ENCODE data around the gene VPS37D.
A peak's percentile ranks its signal among the peaks of the same experiment; 100 is the strongest.
"Not testable (repeated sequence)": the region's sequence is repeated elsewhere in the genome, so short reads cannot be mapped to it uniquely, and the experiment has no call there.

Gene VPS37D, protein sequence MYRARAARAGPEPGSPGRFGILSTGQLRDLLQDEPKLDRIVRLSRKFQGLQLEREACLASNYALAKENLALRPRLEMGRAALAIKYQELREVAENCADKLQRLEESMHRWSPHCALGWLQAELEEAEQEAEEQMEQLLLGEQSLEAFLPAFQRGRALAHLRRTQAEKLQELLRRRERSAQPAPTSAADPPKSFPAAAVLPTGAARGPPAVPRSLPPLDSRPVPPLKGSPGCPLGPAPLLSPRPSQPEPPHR

DNA sequence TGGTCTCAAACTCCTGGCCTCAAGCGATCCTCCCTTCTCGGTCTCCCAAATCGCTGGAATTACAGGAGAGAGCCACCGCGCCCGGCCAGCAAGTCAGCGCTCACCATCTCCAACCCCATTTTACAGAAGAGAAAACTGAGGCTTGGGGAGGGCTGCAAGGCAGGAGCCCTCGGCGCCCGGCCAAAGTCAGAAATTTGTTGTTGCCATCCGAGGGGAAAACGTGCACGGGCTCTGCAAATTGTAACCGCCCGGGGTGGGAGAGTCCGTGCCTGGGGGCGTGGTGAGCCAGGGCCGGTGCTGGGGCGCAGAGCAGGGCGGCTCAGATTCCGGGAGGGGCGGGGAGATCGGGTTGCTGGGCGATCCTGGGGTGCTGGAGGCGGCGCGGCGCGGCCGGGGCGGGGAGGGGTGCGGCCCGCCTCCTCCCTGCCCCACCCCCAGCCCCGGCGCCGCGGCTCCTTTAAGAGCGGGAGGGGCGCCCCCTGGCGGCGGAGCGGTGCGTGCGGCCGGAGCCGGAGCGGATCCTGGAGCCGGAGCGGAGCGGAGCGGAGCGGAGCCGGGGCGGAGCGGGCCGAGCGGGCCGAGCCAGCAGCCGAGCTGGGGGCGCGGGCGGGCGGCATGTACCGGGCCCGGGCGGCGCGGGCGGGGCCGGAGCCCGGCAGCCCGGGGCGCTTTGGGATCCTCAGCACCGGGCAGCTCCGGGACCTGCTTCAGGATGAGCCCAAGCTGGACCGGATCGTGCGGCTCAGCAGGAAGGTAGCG lies at the start of gene VPS37D:
Gene VPS37D, plus strand, starts transcription at position 488 of the 759 bp plus-strand sequence. Its CDS starts 128 bp downstream, at position 616.
- peak; percentile 98 for DNase-seq (ENCODE audit: low spot score)

DNA sequence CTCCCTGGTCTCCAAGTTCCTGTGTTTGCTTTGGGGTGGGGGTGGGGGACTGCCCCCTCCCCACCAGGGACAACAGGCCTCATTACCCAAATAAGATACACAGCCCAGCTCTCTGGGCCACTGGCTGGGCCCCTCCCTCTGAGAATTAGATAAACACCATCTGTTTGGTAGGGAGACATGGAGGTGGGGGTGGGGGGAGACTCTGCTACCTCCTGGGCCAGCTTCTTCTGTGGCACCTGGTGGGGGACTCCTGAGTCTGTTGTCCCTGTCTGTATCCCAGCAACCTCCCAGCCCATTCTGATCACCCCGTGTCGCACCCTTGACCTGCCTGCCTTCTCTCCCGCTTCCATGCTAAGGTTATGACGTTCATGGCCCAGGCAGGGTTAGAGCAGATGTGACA lies 49.1 kb upstream of the VPS37D start:
- peak; percentile 75 for DNase-seq (ENCODE audit: low spot score)

DNA sequence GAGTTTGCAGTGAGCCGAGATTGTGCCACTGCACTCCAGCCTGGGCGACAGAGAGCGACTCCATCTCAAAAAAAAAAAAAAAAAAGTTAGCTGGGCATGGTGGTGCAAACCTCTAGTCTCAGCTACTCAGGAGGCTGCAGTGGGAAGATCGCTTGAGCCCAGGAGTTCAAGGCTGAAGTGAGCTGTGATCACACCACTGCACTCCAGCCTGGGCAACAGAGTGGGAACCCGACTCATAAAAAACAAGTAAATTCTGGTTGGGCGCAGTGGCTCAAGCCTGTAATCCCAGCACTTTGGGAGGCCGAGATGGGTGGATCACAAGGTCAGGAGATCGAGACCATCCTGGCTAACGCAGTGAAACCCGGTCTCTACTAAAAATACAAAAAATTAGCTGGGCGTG lies 48.2 kb upstream of the VPS37D start:
- DNase-seq (ENCODE audit: low spot score), result not testable (repeated sequence)

DNA sequence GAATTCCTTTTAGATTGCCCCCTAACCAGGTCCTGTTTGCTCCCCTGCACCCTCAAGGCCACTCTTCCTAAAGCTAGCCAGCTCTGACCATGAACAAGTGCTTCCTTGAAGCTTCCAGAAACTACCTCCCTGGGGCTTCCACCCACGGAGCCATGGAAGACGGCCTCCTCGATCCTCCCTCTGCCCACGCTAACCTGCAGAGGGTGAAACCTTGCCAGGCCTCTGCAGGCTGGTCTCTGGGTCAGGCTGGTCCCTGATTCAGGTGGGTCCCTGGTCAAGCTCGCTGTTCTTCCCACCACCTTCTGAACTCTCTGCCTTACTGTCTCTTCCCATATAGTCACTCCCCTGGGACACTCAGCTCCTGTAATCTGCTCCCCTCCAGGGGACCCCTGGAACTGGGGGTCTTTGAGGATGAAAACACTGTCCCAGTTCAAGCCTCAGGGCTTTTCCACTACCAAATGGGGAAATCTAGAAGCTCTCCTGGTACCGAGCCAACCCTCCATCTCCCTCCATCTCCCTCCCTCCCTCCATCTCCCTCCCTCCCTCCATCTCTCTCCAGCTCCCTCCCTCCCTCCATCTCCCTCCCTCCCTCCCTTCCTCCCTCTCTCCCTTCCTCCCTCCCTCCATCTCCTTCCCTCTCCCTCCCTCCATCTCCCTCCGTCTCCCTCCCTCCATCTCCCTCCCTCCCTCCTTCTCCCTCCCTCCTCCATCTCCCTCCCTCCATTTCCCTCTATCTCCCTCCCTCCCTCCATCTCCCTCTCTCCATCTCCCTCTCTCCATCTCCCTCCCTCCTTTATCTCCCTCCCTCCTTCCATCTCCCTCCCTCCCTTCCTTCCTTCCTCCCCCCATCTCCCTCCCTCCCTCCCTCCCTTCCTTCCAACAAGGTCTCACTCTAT lies 46.2 kb upstream of the VPS37D start:
- no peak for DNase-seq (ENCODE audit: low spot score)

DNA sequence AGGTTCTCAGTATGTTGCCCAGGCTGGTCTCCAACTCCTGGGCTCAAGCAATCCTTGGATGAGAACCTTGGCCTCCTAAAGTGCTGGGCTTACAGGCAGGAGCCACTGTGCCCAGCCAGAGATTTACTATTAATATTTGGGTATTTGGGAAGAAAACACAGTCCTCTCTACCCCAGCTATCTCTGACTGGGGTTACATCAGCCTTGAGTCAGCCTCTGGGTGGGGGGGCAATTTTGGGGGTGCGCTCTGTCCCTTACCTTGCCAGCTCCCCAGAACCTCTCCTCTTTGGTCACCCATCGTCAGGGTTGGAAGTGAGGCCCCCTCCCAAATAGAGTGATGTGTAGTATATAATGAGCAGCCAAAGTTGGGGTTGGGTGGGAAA lies 45.1 kb upstream of the VPS37D start:
- no peak for DNase-seq (ENCODE audit: low spot score)

DNA sequence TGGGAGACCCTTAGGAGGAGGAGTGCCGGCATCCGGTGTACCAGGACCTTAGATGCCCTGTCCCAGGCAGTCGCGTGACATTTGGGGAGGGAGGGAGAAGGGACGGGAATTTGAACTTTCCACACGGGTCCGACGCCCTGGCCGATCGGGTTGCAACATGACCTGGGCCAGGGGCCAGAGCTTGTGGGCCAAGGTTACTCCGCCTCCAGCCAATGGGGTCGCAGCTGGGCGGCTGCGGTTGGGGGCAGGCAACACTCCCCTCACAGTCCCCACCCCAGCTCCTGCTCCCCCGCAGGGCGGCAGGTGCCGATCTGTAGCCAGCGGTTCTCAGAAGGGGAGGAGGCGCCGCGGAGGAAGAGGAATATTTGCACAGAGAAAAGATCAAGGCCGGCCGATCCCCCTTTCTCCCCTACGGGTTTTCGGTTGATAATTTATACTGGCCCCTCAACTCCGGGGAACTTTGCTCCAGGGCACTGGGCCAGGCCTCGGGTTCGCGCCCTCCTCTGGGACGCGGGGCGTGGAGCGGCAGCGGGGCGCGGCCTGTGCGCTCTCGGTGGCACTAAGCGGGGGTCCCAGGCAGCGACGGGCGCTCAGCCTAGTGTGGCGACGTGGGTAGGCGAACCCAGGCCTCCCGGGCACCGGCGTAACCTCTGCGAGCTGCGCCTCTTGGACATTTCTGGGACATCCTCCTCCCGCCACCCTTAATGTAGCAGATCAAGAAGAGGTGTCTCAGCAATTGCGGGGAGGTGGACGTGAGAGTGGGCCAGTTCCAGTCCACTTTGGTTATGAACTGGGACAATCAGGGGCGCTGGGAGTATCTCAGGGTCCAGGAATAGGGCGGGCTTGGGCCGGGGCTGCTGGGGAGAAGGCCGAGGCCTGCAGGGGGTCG lies 44.5 kb upstream of the VPS37D start:
- peak; percentile 41 for DNase-seq (ENCODE audit: low spot score)

DNA sequence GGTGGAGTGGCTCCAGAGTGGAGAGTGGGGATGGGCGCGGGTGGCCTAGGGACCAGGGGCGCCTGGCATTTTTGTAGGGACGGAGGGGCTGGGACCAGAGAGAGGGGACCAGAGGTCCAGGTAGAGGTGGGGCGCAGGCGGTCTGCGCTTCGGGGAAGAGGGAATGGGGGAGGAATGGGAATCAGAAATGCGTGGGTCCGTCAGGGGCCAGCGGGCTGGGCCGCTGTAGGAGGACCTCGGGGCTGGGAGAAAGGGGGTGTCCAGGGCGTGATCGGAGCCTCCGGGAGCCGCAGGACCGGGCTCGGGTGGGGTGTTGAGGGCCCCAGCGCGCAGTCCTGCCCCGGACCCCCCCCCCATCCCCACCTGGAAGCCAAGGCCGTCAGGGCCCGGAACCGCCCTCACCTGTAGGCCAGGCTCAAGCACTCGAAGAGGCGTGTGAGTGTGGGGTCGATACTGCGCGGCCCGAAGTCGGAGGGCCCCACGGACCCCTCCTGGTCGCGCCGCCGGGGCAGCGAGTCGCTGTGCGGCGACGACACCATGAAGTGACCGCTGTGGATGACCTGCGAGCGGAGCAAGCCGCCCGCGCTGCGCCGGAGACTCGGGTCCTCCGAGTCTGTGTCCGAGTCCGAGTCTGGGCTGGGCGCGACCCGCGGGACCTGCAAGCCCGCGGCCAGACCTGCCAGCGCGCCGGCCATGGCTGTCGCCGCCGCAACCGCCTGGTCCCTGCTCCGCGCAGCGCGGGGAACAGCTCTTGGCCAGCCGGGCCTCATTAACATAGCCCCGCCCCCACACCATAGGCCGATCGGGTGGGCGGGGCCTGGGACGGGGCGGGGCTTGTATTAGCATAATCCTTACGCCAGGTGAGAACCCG lies 43.6 kb upstream of the VPS37D start, which contains the start of gene MLXIPL:
Gene MLXIPL, minus strand, starts transcription at position 725 of the 871 bp plus-strand sequence. Its CDS starts 30 bp downstream, at position 695.
- DNase-seq (ENCODE audit: low spot score), result peak; percentile 93

DNA sequence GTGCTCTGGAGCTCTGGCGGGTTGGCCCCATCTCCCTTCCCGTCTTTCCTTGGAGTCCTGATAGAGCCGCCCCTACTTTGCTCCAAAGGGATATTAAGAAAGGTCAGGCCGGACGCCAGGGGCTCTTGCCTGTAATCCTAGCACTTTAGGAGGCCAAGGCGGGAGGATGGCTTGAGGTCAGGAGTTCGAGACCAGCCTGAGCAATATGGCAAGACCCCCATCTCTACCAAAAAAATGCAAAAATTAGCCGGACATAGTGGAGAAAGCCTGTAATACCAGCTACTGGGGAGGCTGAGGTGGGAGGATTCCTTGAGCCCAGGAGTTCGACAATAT lies 43.0 kb upstream of the VPS37D start:
- DNase-seq (ENCODE audit: low spot score), result no peak

DNA sequence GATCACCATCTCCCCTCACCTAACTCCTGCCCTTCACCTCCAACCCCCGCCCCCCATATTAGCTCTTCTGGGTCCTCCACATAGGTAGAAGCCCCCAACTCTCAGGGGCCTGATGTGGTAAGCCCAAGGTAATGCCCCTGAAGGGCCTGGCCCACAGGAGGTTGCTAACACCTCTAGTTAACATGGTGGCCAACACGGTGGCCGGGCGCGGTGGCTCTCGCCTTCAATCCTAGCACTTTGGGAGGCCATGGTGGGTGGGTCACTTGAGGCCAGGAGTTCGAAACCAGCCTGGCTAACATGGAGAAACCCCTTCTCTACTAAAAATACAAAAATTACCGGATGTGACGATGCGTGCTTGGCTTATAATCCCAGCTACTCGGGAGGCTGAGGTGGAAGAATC lies 42.4 kb upstream of the VPS37D start:
- DNase-seq (ENCODE audit: low spot score), result no peak

DNA sequence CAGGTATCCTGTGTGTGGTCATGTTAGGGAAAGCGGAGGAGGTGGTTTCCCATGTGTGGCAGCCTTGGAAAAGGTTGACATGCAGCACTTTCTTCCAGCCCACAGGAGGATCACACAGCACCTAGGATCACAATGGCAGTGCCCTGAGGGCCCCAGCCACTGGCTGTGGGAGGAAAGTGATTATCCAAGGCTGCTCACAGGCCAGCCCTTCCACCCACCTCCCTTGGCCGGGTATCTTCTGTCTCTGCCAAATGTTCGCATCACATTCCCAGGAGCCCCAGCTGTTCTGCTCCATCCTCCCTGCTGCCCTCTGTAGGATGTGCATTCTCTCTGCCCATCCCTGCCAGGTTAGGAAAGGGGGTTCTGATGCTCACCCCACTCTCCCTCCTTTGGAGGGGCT lies 40.8 kb upstream of the VPS37D start:
- DNase-seq (ENCODE audit: low spot score), result peak; percentile 81

DNA sequence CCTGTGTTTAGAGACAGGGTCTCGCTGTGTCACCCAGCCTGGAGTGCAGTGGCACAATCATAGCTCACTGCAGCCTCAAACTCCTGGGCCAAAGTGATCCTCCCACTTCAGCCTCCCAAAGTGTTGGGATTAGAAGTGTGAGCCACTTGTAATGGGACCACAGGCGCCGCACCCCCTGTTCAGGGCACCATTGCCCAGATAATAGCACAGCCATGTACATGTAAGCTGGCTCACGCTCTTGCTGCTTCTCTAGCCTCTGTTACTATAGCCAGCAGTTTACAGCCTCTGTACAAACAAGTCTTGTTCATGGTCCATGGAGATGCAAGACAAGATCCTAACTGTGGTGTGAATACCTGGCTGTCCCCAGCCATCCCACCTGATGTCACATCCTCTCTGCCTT lies 39.1 kb upstream of the VPS37D start:
- DNase-seq (ENCODE audit: low spot score), result no peak

DNA sequence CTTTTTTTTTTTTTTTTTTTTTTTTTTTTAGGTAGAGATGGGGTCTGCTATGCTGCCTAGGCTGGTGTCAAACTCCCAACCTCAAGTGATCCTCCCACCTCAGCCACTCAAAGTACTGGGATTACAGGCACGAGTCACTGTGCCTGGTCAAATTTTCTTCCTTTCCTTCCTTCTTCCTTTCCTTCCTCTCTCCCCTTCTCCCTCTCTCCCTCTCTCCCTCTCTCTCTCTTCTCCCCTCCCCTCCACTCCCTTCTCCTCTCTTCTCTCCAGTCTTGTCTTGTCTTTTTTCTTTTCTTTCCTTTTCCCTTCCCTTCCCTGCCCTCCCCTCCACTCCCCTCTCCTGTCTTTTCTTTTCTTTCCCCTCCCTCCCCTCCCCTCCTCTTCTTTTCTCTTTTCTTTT lies 36.1 kb upstream of the VPS37D start:
- DNase-seq (ENCODE audit: low spot score), result no peak

DNA sequence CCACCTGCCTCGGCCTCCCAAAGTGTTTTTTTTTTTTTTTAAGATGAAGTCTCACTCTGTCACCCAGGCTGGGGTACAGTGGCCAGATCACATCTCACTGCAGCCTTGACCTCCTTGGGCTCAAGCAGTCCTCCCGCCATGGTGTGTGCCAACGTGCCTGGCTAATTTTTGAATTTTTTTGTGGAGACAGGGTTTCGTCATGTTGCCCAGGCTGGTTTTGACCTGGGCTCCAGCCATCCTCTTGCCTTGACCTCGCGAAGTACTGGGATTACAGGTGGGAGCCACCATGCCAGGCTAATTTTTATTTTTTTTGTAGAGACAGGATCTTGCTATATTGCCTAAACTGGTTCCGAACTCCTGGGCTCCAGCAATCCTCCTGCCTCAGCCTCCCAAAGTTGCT lies 34.3 kb upstream of the VPS37D start:
- DNase-seq (ENCODE audit: low spot score), result no peak

DNA sequence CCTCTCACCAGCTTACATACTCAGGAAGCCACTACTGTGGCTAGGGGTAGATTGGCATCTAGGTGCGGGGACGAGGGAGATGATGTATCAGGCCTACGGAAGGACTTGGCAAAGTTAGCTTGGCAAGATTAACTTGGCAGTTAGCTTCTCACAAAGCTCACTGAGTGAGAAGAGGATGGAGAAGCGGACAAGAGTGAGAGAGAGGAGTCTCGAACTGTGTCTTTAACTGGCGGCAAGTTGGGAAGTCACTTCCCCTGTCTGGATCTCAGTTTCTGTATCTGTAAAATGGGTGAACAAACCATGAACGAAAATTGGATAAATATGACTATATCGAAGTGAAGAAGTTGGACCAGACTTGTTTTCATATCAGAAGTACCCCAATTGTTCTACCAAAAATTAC lies 33.8 kb upstream of the VPS37D start:
- no peak for DNase-seq (ENCODE audit: low spot score)

DNA sequence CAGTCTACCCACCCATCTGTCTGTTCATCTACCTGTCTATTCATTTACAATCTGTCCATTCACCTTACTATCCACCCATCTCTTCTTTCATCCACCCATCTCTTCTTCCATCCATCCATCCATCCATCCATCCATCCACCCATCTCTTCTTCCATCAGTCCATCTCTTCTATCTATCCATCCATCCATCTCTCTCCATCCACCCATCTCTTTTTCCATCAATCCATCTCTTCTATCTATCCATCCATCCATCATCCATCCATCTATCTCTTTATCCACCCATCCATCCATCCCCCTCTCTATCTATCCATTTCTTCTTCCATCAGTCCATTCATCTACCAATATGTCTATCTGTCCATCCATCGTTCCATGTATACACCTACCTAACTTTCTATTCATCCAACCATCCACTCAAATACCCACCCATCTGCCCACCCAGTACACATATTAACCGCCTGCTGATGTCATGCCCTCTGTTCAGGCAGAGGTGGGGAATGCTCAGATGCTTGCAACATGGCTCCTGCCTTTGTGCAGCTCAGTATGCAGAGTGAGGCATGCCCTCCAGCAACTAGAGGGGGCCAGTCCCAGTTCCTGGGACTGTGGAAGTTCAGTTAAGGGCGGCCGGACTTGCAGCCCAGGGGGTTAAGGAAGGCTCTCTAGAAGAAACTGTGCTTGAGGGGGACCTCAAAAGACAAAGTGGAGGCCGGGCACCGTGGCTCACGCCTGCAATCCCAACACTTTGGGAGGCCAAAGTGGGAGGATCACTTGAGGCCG lies 32.0 kb upstream of the VPS37D start:
- DNase-seq (ENCODE audit: low spot score), result no peak

DNA sequence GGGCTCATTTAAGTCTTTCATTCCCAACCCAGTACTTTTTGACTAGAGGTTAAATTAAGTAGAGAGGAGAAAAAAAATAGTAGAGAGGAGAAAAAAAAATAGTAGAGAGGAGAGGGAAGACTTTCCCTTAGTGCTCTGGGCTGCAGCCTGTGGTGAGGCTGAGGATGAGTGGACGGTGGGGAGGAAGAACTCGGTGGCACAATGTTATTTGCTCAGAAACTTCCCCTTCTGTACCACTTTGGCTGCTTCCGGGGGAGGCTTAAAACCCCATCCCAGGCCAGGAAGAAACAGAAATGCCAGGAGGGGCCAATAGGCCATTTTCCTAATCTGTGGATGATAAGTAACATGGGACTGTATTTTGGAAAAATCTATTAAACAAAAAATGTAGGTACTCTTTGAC lies 28.7 kb upstream of the VPS37D start:
- DNase-seq (ENCODE audit: low spot score), result no peak

DNA sequence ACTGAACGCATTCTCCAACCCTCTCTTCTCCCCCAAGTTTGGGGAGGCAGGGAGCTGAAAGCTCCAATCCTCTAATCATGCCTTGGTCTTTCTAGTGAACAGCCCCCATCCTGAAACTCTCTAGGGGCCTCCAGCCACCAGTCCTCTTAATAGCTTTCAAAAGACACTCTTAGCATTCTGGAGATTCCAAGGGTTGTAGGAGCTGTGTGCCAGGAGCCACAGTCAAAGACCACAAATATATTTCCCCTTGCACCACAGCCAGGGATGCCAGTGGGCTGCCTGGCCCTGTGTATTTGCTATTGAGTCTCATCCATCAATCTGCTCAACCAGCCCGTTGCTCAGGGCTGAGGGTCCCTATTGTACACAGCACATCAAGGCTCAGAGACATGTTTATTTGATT lies 24.8 kb upstream of the VPS37D start:
- DNase-seq (ENCODE audit: low spot score), result no peak

DNA sequence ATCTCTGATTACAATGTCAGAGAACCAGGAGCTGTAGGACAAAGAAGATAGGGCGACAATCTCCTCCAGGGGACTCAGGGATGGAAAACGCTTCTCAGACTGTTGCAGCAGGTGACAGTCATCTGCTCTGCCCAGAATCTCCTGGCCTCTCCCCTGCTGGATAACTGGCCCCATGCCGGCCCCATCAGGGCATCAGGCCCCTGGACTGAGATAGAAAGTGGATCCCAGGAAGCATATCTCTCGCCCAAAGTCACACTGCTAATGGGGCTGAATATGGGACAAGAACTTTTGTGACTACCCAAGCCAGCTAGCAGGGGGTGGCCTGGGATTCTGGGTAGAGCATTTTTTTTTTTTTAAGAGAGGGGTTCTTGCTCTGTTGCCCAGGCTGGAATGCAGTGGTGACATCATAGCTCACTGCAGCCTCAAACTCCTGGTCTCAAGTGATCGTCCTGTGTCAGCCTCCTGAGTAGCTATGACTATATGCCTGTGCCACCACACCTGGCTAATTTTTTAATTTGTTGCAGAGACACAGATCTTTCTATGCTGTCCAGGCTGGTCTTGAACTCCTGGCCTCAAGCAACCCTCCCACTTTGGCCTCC lies 22.8 kb upstream of the VPS37D start:
- DNase-seq (ENCODE audit: low spot score), result no peak

DNA sequence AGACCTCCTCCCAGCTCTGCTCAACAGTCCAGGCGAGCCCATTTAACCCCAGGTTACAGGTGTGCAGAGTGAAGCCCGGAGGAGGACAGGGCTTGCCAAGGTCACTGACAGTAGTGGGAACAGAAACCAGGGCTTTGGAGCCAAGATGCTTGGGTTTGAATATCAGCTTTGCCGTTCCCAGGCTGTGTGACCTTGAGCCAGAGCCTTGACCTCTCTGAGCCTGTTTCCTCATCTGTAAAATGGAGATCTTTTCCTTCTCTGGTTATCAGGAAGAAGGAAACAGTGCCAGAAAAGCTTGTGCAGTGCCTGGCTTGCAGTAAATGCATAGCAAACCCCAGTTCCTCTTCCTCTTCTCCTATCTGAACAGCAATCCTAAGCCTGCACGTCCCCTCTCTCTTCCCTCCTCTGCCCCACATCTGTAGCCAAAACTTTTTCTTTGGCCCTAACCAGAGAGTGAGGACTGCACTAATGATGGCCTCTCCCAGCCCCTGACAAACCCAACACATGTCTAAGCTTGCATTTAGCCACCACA lies 21.9 kb upstream of the VPS37D start:
- DNase-seq (ENCODE audit: low spot score), result no peak

All from D341Med (cell line).